B cell (primary cell): ENCODE results near the gene MYOM1. TPM values are rescaled to one million over a fixed set of nuclear protein-coding genes. Genes with fewer than 3 reads are reported as not detected.

Experiments used
- ATAC-seq: fragments of 200-7000 bp; cut with Tn5 transposase; one replicate; pipeline ENCODE4 v1.10.0; 2021; ENCODE audit warnings: low read depth, mild to moderate bottlenecking, moderate number of reproducible peaks, moderate library complexity
- CTCF ChIA-PET: fragments of 350-600 bp; sonication (Branson Sonifier 250); formaldehyde crosslinking; loops from one replicate; lab custom pipeline; 2021; ENCODE audit warnings: antibody characterized with exemption, inconsistent platforms; lab: Charles Lee
- POLR2A ChIA-PET: fragments of 350-600 bp; sonication (Branson Sonifier 250); formaldehyde crosslinking; loops from one replicate; lab custom pipeline; 2021; ENCODE audit warnings: antibody characterized with exemption; lab: Charles Lee
- DNase-seq: peaks from one replicate; pipeline ENCODE4 v3.0.0; 2013
- H2AFZ ChIP-seq: 2 replicates; pipeline ENCODE4 v1.6.1; 2012; ENCODE audit warnings: mild to moderate bottlenecking, low read depth, low read length; ENCODE audit not compliant: insufficient read depth, poor library complexity, severe bottlenecking
- H3K27ac ChIP-seq, 2 donors: 1 replicate in 1 of 2; 2 replicates in 1 of 2; pipeline ENCODE4 v1.5.1; 2012 to 2013; ENCODE audit warnings: low read length in 2 of 2, mild to moderate bottlenecking in 2 of 2, moderate library complexity in 1 of 2
- H3K27me3 ChIP-seq, 4 experiments: fragments of 200-600 bp in 1 of 4; sonication (generic) in 1 of 4; replicated peaks in 1 of 4; 1 replicate in 2 of 4; 2 replicates in 2 of 4; pipeline versions ENCODE4 v1.6.1 to v1.7.0; 2013 to 2016; ENCODE audit warnings: low read length in 3 of 4, mild to moderate bottlenecking in 2 of 4, mixed read lengths in 1 of 4, moderate library complexity in 1 of 4; ENCODE audit not compliant: insufficient read depth in 4 of 4, control insufficient read depth in 3 of 4; ENCODE audit errors: control extremely low read depth in 1 of 4
- H3K36me3 ChIP-seq, 2 experiments: replicated peaks in 1 of 2; 1 replicate in 1 of 2; 2 replicates in 1 of 2; pipeline versions ENCODE4 v1.6.1 to v1.7.1; 2013; ENCODE audit warnings: low read length in 1 of 2; ENCODE audit not compliant: insufficient read depth in 2 of 2, control insufficient read depth in 1 of 2; ENCODE audit errors: control extremely low read depth in 1 of 2, extremely low read depth in 1 of 2
- H3K4me1 ChIP-seq, 2 donors: fragments of 200-600 bp in 1 of 2; sonication (generic) in 1 of 2; 1 replicate in 1 of 2; 2 replicates in 1 of 2; pipeline versions ENCODE4 v1.5.1 to v1.6.1; 2013 to 2017; ENCODE audit warnings: low read length in 2 of 2; ENCODE audit not compliant: control insufficient read depth in 2 of 2, insufficient read depth in 2 of 2
- H3K4me2 ChIP-seq: replicated peaks from 2 replicates; pipeline ENCODE3; 2012; ENCODE audit warnings: mild to moderate bottlenecking, low read depth, low read length; ENCODE audit not compliant: poor library complexity, severe bottlenecking
- H3K4me3 ChIP-seq, 5 experiments: fragments of 200-600 bp in 1 of 5; sonication (generic) in 1 of 5; 1 replicate in 3 of 5; 2 replicates in 2 of 5; pipeline versions ENCODE4 v1.5.1 to v1.7.0; 2011 to 2016; ENCODE audit warnings: low read length in 4 of 5, mild to moderate bottlenecking in 4 of 5, low read depth in 2 of 5, control low read depth in 1 of 5, moderate library complexity in 1 of 5; ENCODE audit not compliant: insufficient read depth in 1 of 5; ENCODE audit errors: control extremely low read depth in 1 of 5, extremely low read depth in 1 of 5
- H3K79me2 ChIP-seq: fragments of 200-600 bp; sonication (generic); one replicate; pipeline ENCODE4 v1.6.0; 2016; ENCODE audit warnings: low read length; ENCODE audit not compliant: control insufficient read depth, insufficient read depth
- H3K9ac ChIP-seq: fragments of 200-600 bp; sonication (generic); 2 replicates; pipeline ENCODE4 v1.6.1; 2017; ENCODE audit warnings: mild to moderate bottlenecking, low read length, moderate library complexity
- H3K9me3 ChIP-seq, 3 donors: one replicate each; pipeline versions ENCODE4 v1.6.1 to v1.7.1; 2013; ENCODE audit warnings: low read length in 2 of 3; ENCODE audit not compliant: control insufficient read depth in 2 of 3, insufficient read depth in 1 of 3; ENCODE audit errors: control extremely low read depth in 1 of 3
- H4K20me1 ChIP-seq: 2 replicates; pipeline ENCODE4 v1.6.0; 2012; ENCODE audit warnings: mild to moderate bottlenecking, low read length; ENCODE audit not compliant: insufficient read depth, control insufficient read depth, poor library complexity, severe bottlenecking
- H3K27ac Mint-ChIP-seq: one replicate; pipeline ENCODE4 v1.8.0; 2021; ENCODE audit warnings: mixed read lengths
- H3K27me3 Mint-ChIP-seq: one replicate; pipeline ENCODE4 v1.8.0; 2021; ENCODE audit warnings: mixed read lengths
- H3K4me1 Mint-ChIP-seq: one replicate; pipeline ENCODE4 v1.8.0; 2021; ENCODE audit warnings: mixed read lengths
- H3K4me3 Mint-ChIP-seq: one replicate; pipeline ENCODE4 v1.8.0; 2021; ENCODE audit warnings: mixed read lengths
- H3K9me3 Mint-ChIP-seq: one replicate; pipeline ENCODE4 v1.8.0; 2022; ENCODE audit warnings: mixed read lengths; ENCODE audit not compliant: insufficient read depth
- CTCF ChIP-seq: fragments of 200-600 bp; IDR thresholded peaks from one replicate; pipeline ENCODE4 v1.8.0; 2022; ENCODE audit warnings: antibody characterized with exemption, mild to moderate bottlenecking
- EZH2 ChIP-seq: IDR thresholded peaks from 2 replicates; pipeline ENCODE4 v1.6.1; 2012; ENCODE audit warnings: borderline replicate concordance, low read depth, mild to moderate bottlenecking, moderate library complexity, low read length; ENCODE audit not compliant: insufficient read depth, poor library complexity, severe bottlenecking
- WGBS: methylation state at CpG from one replicate; pipeline ENCODE4 v1.1.5; 2013; ENCODE audit warnings: missing lambda C conversion rate; ENCODE audit not compliant: insufficient coverage; 5-methylcytosine and 5-hydroxymethylcytosine counted together
- intact Hi-C: fragments of 100-400 bp; cut with micrococcal nuclease; formaldehyde crosslinking; loops from one replicate; pipeline ENCODE4 v1.10.0; 2022
- polyA plus RNA-seq: library from polyadenylated mRNA; depleted of rRNA; stranded (reverse); fragments of >200 nt; gene quantifications from 2 replicates; pipeline ENCODE4 v1.2.3, GENCODE V29; 2012
- total RNA-seq, 2 donors: library from RNA; stranded (reverse); fragments of 120-200 nt in 1 of 2; gene quantifications; 1 replicate in 1 of 2; 2 replicates in 1 of 2; pipeline versions ENCODE4 v1.2.3 to v1.2.4, GENCODE V29; 2013 to 2022

Gene MYOM1
- total and polyA plus RNA-seq, 2 donors (not counting 1 experiment from before 2014, with no cell fraction given), result 1.5 to 12.8 TPM

DNA sequence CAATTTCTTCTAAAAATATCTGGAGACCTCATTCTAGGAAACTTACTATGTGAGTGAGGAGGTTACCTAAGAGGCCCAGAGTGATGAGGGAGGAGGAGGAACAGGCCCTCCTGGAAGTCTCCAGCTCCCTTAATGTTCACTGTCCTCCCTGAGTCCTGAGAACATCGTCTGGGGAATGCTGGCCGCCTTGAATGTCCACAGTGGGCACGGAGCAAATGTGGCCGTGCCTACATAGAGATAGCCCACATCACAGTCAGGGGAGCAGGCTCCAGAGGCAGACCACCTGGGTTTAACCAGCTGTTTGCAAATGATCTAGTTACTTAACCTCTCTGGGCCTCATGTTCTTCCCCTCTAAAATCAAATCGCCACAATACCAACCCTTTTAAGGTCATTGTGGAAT, 123.8 kb downstream of the MYOM1 start:
- no peak for TF ChIP-seq CTCF
- TF ChIP-seq EZH2, result no peak
- POLR2A ChIA-PET, result no interaction called here
- WGBS, result 98% methylated on average over 4 of the region's 5 CpGs

DNA sequence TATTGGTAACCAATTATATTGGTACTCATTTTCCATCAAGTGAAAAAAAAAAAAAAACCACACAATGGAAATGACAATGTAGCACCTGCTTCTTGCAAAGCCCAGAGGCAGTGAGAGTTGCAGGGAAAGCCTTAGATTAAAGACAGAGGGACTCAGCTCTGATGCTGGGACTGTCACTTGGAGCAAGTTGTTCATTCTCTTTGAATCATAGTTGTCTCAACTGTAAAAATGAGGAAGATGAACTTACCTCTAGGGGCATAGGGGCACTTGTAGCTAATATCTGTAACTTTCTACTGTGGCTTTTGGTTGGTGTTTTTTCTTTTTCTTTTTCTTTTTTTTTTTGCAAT, 125.5 kb downstream of the MYOM1 start:
- H3K4me2 ChIP-seq, result no peak overlapping the region
- no peak overlapping the region for H2AFZ ChIP-seq
- Mint-ChIP-seq H3K27ac (no peak overlapping the region), H3K9me3 (no peaks in the 10 kb centered on the region), H3K27me3 (no peaks in the 10 kb centered on the region), H3K4me1 (no peaks in the 10 kb centered on the region), H3K4me3 (no peak overlapping the region)
- H3K9ac ChIP-seq, result no peak overlapping the region
- H3K4me3 ChIP-seq, result no peak overlapping the region
- H3K27me3 ChIP-seq, result no peaks in the 10 kb centered on the region
- H3K4me1 ChIP-seq, result no peaks in the 10 kb centered on the region
- H4K20me1 ChIP-seq, result no peaks in the 10 kb centered on the region
- CTCF ChIA-PET, result no interaction called here
- no peaks in the 10 kb centered on the region for H3K79me2 ChIP-seq
- POLR2A ChIA-PET, result no interaction called here
- ATAC-seq, result no peak
- no peak for DNase-seq
- no peaks in the 10 kb centered on the region for H3K36me3 ChIP-seq
- intact Hi-C loops, result no loop called here
- no peak overlapping the region for H3K27ac ChIP-seq
- H3K9me3 ChIP-seq, result no peaks in the 10 kb centered on the region
- TF ChIP-seq EZH2 (no peak), CTCF (no peak)

More for the DNA sequence above, 123.8 kb downstream of the MYOM1 start:
- no peaks in the 10 kb centered on the region for H3K9me3 ChIP-seq
- CTCF ChIA-PET, result no interaction called here
- intact Hi-C loops, result no loop called here
- no peak overlapping the region for H2AFZ ChIP-seq
- DNase-seq (no peak), ATAC-seq (no peak)
- no peak overlapping the region for H3K4me3 ChIP-seq
- no peak overlapping the region for H3K27ac ChIP-seq
- Mint-ChIP-seq H3K4me1 (no peaks in the 10 kb centered on the region), H3K27me3 (no peaks in the 10 kb centered on the region), H3K4me3 (no peak overlapping the region), H3K9me3 (no peaks in the 10 kb centered on the region), H3K27ac (no peak overlapping the region)
- H3K27me3 ChIP-seq, result no peaks in the 10 kb centered on the region
- H3K9ac ChIP-seq, result no peak overlapping the region
- no peak overlapping the region for H3K4me2 ChIP-seq
- no peaks in the 10 kb centered on the region for H4K20me1 ChIP-seq
- no peaks in the 10 kb centered on the region for H3K36me3 ChIP-seq
- no peaks in the 10 kb centered on the region for H3K79me2 ChIP-seq
- H3K4me1 ChIP-seq, result no peaks in the 10 kb centered on the region
